ENCODE data around the gene SYT2.

Gene SYT2

GRCh38 chr1:202680586-202681352 lies 29.5 kb downstream of the SYT2 start:
- DNase-seq (ENCODE audit: insufficient read length, low spot score), result no peak
- no peak for FAIRE-seq

GRCh38 chr1:202679406-202680177 lies 30.7 kb downstream of the SYT2 start:
- FAIRE-seq (no peak), DNase-seq (ENCODE audit: insufficient read length, low spot score) (no peak)

GRCh38 chr1:202677433-202677832 lies 32.8 kb downstream of the SYT2 start:
- FAIRE-seq (no peak), DNase-seq (ENCODE audit: insufficient read length, low spot score) (no peak)

GRCh38 chr1:202673531-202673930 lies 36.7 kb downstream of the SYT2 start:
- no peak for DNase-seq (ENCODE audit: insufficient read length, low spot score)
- no peak for FAIRE-seq

GRCh38 chr1:202671399-202671798 lies 38.9 kb downstream of the SYT2 start:
- DNase-seq (ENCODE audit: insufficient read length, low spot score) (no peak), FAIRE-seq (no peak)

GRCh38 chr1:202665417-202665816 lies 44.8 kb downstream of the SYT2 start:
- FAIRE-seq (no peak), DNase-seq (ENCODE audit: insufficient read length, low spot score) (no peak)

GRCh38 chr1:202664083-202664482 lies 46.2 kb downstream of the SYT2 start:
- DNase-seq (ENCODE audit: insufficient read length, low spot score), result no peak
- no peak for FAIRE-seq

- FAIRE-seq (no peak), DNase-seq (ENCODE audit: insufficient read length, low spot score) (no peak)
Measured at GRCh38 chr1:202663131-202663530, 47.1 kb downstream of the SYT2 start.

GRCh38 chr1:202662081-202662480 lies 48.2 kb downstream of the SYT2 start:
- no peak for DNase-seq (ENCODE audit: insufficient read length, low spot score)

GRCh38 chr1:202661136-202661845 lies 49.0 kb downstream of the SYT2 start:
- no peak for FAIRE-seq

More at GRCh38 chr1:202662081-202662480, 48.2 kb downstream of the SYT2 start:
- no peak for FAIRE-seq

GRCh38 chr1:202659974-202660373 lies 50.3 kb downstream of the SYT2 start:
- no peak for DNase-seq (ENCODE audit: insufficient read length, low spot score)
- no peak for FAIRE-seq

More at GRCh38 chr1:202661136-202661845, 49.0 kb downstream of the SYT2 start:
- no peak for DNase-seq (ENCODE audit: insufficient read length, low spot score)

- FAIRE-seq (no peak), DNase-seq (ENCODE audit: insufficient read length, low spot score) (no peak)
Measured at GRCh38 chr1:202659541-202659940, 50.7 kb downstream of the SYT2 start.

GRCh38 chr1:202658769-202659168 lies 51.5 kb downstream of the SYT2 start:
- FAIRE-seq, result no peak
- no peak for DNase-seq (ENCODE audit: insufficient read length, low spot score)

- no peak for DNase-seq (ENCODE audit: insufficient read length, low spot score)
- FAIRE-seq, result no peak
Measured at GRCh38 chr1:202658251-202658759, 51.9 kb downstream of the SYT2 start.

- FAIRE-seq, result no peak
- DNase-seq (ENCODE audit: insufficient read length, low spot score), result no peak
Measured at GRCh38 chr1:202656951-202657646, 53.2 kb downstream of the SYT2 start.

- DNase-seq (ENCODE audit: insufficient read length, low spot score), result no peak
- FAIRE-seq, result no peak
Measured at GRCh38 chr1:202656057-202656456, 54.2 kb downstream of the SYT2 start.

GRCh38 chr1:202654079-202654478 lies 56.2 kb downstream of the SYT2 start:
- DNase-seq (ENCODE audit: insufficient read length, low spot score) (no peak), FAIRE-seq (no peak)

- no peak for FAIRE-seq
- DNase-seq (ENCODE audit: insufficient read length, low spot score), result no peak
Measured at GRCh38 chr1:202649553-202650392, 60.5 kb downstream of the SYT2 start.

GRCh38 chr1:202648605-202649226 lies 61.5 kb downstream of the SYT2 start:
- FAIRE-seq (no peak), DNase-seq (ENCODE audit: insufficient read length, low spot score) (no peak)
